Adipocyte (in vitro differentiated cells): ENCODE data around the gene ZNF823.
A peak's percentile ranks its signal among the peaks of the same experiment; 100 is the strongest.

Experiments
- DNase-seq: peaks from one replicate; pipeline ENCODE4 v3.0.0-alpha.2; 2015; ENCODE audit warnings: low read depth
- H3K27me3 ChIP-seq: replicated peaks from 2 replicates; pipeline ENCODE4 v1.7.0; 2013; ENCODE audit warnings: mild to moderate bottlenecking, low read length, moderate library complexity; ENCODE audit not compliant: control insufficient read depth, insufficient read depth
- H3K36me3 ChIP-seq: 2 replicates; pipeline ENCODE4 v1.7.0; 2013; ENCODE audit warnings: low read length, mild to moderate bottlenecking, moderate library complexity; ENCODE audit not compliant: control insufficient read depth, insufficient read depth, severe bottlenecking
- H3K4me1 ChIP-seq: 2 replicates; pipeline ENCODE4 v1.7.0; 2013; ENCODE audit warnings: mild to moderate bottlenecking, low read length, moderate library complexity; ENCODE audit not compliant: control insufficient read depth, insufficient read depth
- H3K4me3 ChIP-seq: 2 replicates; pipeline ENCODE4 v1.7.0; 2013; ENCODE audit warnings: mild to moderate bottlenecking, low read length, moderate library complexity
- H3K9ac ChIP-seq: 2 replicates; pipeline ENCODE4 v1.7.0; 2013; ENCODE audit warnings: mild to moderate bottlenecking, low read length, moderate library complexity
- H3K9me3 ChIP-seq: 2 replicates; pipeline ENCODE4 v1.7.0; 2013; ENCODE audit warnings: mild to moderate bottlenecking, low read length, moderate library complexity; ENCODE audit not compliant: control insufficient read depth

Gene ZNF823

DNA sequence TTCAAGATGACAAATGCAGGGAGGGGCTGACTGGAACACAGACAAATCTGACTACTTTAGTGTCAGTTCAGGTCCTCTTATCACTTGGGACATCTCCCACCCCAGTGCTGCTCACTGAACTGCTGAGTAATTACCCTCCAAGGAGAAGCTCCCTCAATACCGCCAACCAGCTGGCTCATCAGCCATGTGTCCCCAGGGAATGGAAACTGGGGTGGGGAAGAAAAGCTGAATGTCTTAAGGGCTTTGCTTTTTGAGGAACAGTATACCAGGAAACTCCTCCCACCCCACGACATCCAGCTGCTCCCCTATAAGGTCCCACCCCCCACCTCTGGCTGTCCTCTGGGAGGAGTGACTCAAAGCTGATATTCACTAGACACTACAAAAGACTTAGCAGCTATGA lies 2.0 kb downstream of the ZNF823 start:
- no peak overlapping the region for H3K9ac ChIP-seq
- H3K27me3 ChIP-seq: no peaks in the 10 kb centered on the region
- peaks cover 16% of the 10 kb centered on the region for H3K4me1 ChIP-seq
- DNase-seq: peak; percentile 50
- no peaks in the 10 kb centered on the region for H3K9me3 ChIP-seq
- H3K36me3 ChIP-seq: no peaks in the 10 kb centered on the region
- no peak overlapping the region for H3K4me3 ChIP-seq

DNA sequence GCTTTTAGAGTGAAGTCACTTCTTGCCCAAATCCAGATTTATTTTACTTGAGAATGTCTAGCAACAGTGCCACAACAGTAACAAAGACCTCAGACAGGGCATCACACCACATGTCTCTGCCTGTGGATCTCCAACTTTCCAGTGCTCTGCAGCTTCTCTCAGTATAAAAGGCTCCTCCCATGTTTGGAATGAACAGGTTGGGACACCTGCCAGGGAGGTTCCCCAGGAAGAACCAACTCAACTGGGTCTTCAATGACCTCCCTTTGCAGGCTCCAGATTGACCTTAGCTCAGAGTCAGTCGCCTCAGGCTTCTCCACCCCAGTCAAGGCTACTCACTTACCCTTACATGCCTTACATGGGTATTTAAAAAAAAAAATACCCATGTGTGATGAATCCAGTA lies 3.4 kb downstream of the ZNF823 start:
- no peaks in the 10 kb centered on the region for H3K9me3 ChIP-seq
- no peak for DNase-seq
- peaks cover 16% of the 10 kb centered on the region for H3K4me1 ChIP-seq
- no peak overlapping the region for H3K9ac ChIP-seq
- H3K27me3 ChIP-seq: no peaks in the 10 kb centered on the region
- no peak overlapping the region for H3K4me3 ChIP-seq
- no peaks in the 10 kb centered on the region for H3K36me3 ChIP-seq

DNA sequence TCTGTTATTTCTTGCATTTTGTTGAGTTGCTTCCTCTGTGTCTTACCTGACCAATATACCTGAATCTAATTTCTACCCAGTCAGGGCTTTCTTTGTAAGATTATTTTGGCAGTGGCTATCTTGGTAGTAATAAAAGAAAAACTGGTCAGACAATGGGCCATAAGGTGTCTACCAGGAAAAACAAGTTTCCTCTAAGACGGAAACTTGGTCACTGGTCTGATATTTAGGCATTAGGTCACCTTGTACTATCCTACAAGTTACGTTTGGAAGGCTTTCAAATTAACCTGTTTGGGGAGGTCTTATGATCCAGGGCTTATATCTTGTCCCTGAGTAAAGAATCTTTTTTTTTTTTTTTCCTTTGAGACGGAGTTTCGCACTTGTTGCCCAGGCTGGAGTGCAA lies 9.2 kb downstream of the ZNF823 start:
- Histone ChIP-seq H3K27me3 (no peaks in the 10 kb centered on the region), H3K36me3 (peaks cover 7% of the 10 kb centered on the region), H3K9me3 (peaks cover 4% of the 10 kb centered on the region), H3K9ac (no peak overlapping the region), H3K4me3 (no peak overlapping the region), H3K4me1 (no peaks in the 10 kb centered on the region)
- no peak for DNase-seq

DNA sequence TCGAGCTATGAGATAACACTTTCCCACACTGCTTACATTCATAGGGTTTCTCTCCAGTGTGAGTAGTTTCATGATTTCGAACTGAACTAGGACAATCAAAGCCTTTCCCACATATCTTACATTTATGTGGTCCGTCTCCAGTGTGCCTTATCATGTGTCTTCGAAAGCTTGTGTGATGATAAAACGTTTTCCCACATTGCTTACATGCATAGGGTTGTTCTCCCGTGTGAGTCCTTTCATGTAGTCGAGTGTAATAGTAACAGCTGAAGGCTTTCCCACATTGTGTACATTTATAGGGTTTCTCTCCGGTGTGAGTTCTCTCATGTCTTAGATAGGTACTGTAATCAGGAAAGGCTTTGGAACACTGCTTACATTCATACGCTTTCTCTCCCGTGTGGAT lies 16.3 kb downstream of the ZNF823 start:
- Histone ChIP-seq H3K4me1 (no peaks in the 10 kb centered on the region), H3K4me3 (peak overlapping the region; percentile 52), H3K27me3 (no peaks in the 10 kb centered on the region), H3K9ac (no peak overlapping the region), H3K36me3 (peaks cover 36% of the 10 kb centered on the region), H3K9me3 (peaks cover 53% of the 10 kb centered on the region)
- no peak for DNase-seq

DNA sequence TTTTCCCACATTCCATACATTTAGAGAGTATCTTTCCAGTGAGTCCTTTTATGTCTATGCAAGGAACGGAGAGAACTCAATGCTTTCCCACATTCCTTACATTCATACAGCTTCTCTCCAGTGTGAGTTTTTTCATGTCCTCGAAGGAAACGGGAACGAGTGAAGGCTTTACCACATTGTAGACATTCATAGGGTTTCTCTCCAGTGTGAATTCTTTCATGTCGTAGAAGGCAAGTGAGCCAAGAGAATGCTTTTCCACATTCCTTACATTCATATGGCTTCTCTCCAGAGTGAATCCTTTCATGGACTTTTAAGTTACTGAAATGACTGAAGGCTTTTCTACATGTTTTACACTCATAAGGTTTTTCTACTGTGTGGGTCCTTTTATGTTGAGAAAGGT lies 17.1 kb downstream of the ZNF823 start:
- H3K4me1 ChIP-seq: no peaks in the 10 kb centered on the region
- peaks cover 36% of the 10 kb centered on the region for H3K36me3 ChIP-seq
- no peaks in the 10 kb centered on the region for H3K27me3 ChIP-seq
- no peak for DNase-seq
- peak overlapping the region; percentile 52 for H3K4me3 ChIP-seq
- peaks cover 53% of the 10 kb centered on the region for H3K9me3 ChIP-seq
- no peak overlapping the region for H3K9ac ChIP-seq

DNA sequence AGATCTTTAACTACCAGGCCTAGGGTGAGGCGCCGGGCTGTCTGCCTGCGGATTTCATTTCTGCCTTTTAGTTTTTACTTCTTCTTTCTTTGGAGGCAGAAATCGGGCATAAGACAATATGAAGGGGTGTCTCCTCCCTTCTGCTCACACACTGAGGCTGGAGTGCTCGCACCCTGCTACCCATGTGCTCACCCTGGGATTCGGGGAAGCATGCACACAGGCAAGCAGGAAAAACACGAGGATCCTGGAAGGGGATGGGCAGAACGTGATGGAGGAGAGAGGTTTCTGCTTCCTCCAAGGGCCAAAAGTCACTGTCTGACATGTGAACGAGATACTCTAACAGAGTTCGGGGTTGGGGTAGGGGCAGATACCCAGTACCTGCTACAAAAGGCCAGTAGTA lies 28.4 kb downstream of the ZNF823 start:
- Histone ChIP-seq H3K9ac (no peak overlapping the region), H3K4me3 (no peak overlapping the region), H3K4me1 (no peaks in the 10 kb centered on the region), H3K36me3 (no peaks in the 10 kb centered on the region), H3K9me3 (no peaks in the 10 kb centered on the region), H3K27me3 (no peaks in the 10 kb centered on the region)
- no peak for DNase-seq

DNA sequence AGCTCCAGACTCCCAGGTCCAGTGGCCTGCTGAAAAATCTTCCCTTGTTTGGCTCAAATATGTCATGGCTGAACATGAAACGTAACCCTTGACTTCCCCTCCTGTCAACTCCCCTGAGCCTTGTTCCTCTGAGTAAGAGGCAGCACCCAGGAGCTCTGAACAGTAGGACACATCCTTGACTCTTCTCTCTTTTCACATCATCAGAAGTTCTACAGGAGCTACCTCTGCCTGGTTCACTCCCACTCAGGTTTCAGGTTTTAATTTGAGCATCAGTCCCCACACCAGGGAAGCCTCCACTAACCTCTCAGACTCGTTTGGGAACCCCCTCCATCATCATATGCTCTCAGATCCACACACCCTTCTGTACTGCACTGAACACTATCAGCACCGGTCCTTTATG lies 30.3 kb downstream of the ZNF823 start:
- Histone ChIP-seq H3K4me3 (no peak overlapping the region), H3K27me3 (no peaks in the 10 kb centered on the region), H3K9me3 (no peaks in the 10 kb centered on the region), H3K9ac (no peak overlapping the region), H3K4me1 (no peaks in the 10 kb centered on the region), H3K36me3 (no peaks in the 10 kb centered on the region)
- DNase-seq: no peak

DNA sequence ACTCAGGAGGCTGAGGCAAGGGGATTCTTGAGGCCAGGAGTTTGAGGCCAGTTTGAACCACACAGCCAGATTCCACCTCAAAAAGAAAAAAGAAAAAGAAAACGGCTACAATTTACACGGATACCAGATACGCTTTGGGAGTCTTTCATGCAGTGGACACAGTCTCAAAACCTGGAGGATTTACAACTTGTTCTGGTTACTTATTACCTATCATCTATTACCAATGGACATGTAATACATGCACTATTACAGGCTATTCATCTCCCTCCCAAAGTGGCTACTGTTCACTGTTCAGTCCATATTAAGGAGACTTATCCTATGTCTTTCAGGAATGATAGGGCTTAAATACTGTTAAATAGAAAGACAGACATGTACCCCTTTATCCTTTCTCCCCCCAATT lies 33.3 kb downstream of the ZNF823 start:
- H3K4me1 ChIP-seq: no peaks in the 10 kb centered on the region
- H3K27me3 ChIP-seq: no peaks in the 10 kb centered on the region
- no peak overlapping the region for H3K9ac ChIP-seq
- no peak for DNase-seq
- H3K4me3 ChIP-seq: no peak overlapping the region
- no peaks in the 10 kb centered on the region for H3K9me3 ChIP-seq
- no peaks in the 10 kb centered on the region for H3K36me3 ChIP-seq

DNA sequence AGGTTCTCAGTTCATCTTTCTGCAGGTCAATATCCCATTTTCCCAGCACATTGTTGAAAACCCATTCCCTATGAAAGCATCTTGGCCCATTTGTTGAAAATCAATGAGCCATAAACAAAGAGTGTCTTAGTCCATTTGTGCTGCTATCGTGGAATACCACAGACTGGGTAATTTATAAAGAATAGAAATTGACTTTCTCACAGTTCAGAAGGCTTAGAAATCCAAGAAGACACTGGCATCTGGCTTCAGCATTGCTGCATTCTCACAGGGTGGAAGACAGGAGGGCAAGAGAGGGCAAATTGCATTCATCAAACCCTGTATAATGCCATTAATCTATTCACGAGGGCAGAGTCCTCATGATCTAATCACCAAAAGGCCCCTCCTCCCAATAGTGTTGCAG lies 34.1 kb downstream of the ZNF823 start:
- Histone ChIP-seq H3K9me3 (no peaks in the 10 kb centered on the region), H3K4me1 (no peaks in the 10 kb centered on the region), H3K9ac (no peak overlapping the region), H3K36me3 (no peaks in the 10 kb centered on the region), H3K27me3 (no peaks in the 10 kb centered on the region), H3K4me3 (no peak overlapping the region)
- no peak for DNase-seq

DNA sequence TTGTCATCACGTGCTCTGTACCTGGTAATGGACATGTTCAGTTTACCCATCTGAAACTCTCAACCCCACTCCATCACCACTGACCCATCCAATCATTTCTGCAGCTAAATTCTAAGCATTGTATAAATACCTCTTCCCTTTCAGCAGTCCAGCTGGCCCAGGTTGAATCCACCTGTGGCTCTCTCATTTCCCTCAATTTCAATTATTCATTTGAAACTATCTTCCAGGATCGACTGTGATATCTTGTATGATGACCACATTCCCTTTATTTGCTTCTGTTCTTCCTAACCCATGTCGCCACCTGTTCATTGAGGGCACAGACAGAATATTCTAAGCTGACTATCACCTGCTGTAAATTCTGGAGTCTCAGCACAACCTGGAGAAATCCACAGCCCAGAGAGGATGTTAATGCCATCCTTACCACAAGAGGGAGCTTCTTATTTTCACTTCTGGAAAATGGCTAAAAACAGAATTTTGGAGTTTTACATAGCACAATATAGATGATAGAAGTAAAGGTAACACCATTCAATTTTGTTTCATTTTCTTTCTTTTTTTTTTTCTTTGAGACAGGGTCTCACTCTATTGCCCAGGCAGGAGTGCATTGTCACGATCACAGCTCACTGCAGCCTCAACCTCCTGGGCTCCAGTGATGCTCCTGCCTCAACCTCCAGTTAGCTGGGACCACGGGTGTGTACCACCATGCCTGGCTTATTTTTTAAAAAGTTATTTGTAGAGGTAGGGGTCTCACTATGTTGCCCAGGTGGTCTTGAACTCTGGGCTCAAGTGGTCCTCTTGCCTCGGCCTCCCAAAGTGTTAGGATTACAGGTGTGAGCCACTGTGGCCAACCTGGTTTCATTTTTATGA lies 38.6 kb downstream of the ZNF823 start:
- H3K9ac ChIP-seq: no peak overlapping the region
- DNase-seq: peak; percentile 78
- no peaks in the 10 kb centered on the region for H3K36me3 ChIP-seq
- no peak overlapping the region for H3K4me3 ChIP-seq
- no peaks in the 10 kb centered on the region for H3K9me3 ChIP-seq
- H3K4me1 ChIP-seq: peaks cover under 1% of the 10 kb centered on the region
- no peaks in the 10 kb centered on the region for H3K27me3 ChIP-seq

DNA sequence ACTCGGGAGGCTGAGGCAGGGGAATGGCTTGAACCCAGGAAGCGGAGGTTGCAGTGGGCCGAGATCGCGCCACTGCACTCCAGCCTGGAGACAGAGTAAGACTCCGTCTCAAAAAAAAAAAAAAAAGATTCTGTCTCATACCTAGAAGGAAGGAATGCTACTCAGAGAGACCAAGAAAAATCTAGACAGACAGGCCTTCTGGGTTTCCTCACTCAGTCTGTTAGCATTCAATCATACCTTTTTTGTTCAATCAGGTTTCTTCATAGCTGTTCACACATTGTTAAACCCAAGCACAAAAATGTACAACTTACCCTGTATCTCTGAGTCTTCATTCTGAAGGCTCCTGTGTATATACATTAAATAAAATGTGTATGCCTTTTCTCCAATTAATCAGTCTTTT lies 40.5 kb downstream of the ZNF823 start:
- H3K4me3 ChIP-seq: no peak overlapping the region
- peaks cover 10% of the 10 kb centered on the region for H3K4me1 ChIP-seq
- H3K9ac ChIP-seq: no peak overlapping the region
- no peaks in the 10 kb centered on the region for H3K36me3 ChIP-seq
- H3K9me3 ChIP-seq: no peaks in the 10 kb centered on the region
- DNase-seq: no peak
- H3K27me3 ChIP-seq: no peaks in the 10 kb centered on the region
